Retina (tissue), 1 donor: ENCODE measurements around the gene FRMPD2.
"Not testable (repeated sequence)": the region's sequence is repeated elsewhere in the genome, so short reads cannot be mapped to it uniquely, and the experiment has no call there.

Experiments
- DNase-seq: peaks from one replicate; pipeline ENCODE4 v3.0.0-alpha.2; 2016

FRMPD2 gene

DNA sequence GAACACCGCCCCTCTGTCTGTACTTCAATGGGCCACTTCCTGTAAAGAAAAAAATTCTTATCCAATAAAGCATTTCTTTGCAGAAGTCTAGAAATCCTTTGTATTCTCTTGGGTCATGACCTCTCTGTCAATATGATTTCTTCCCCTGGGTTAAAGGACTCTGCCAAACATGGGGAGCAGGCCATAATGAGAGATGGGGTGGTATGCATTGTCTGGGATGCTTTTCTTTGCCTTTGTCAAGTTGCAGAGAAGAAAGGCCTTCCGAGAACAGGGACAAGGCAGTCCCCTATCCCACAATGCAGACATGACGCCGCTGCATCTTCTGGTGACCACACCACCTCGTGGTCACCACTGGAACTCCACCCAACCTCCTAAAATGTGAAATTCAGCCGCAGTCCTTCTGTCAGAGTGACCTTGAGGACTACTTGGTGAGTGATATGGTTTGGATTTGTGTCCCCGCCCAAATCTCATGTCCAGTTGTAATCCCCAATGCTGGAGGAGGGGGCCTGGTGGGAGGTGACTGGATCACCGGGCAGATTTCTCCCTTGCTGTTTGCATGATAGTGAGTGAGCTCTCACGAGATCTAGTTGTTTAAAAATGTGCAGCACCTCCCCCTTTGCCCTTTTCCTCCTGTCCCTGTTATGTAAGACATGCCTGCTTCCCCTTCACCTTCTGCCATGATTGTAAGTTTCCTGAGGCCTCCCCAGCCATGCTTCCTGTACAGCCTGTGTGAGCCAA, 15.2 kb upstream of the FRMPD2 start:
- peak; percentile 86 for DNase-seq

- no peak for DNase-seq
Observed at GRCh38 chr10:48288661-48289060, 14.2 kb upstream of the FRMPD2 start.

- DNase-seq = peak; percentile 56
Observed at GRCh38 chr10:48287417-48288391, 13.2 kb upstream of the FRMPD2 start.

DNA sequence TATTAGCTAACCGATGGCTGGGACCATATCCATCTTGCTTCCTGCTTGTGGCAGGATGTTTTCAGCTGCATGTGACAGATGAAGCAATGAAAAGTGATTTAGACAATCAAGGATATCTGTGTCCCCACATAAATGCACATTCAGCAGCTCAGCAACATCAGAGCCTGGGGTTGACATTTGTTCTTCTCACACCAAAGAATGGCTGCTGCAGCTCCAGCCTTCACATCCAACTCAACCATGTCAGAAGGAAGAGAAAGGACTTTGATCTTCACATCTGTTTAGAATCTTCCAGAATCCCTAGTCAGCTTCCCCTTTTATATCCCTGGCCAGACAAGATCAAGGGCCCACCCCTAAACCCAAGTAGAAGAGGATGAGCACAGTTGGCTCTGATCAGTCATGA, 11.9 kb upstream of the FRMPD2 start:
- no peak for DNase-seq

- DNase-seq = no peak
Observed at GRCh38 chr10:48285710-48286109, 11.2 kb upstream of the FRMPD2 start.

- DNase-seq = no peak
Observed at GRCh38 chr10:48284811-48285210, 10.3 kb upstream of the FRMPD2 start.

GRCh38 chr10:48284002-48284546, 9.6 kb upstream of the FRMPD2 start:
- no peak for DNase-seq

DNA sequence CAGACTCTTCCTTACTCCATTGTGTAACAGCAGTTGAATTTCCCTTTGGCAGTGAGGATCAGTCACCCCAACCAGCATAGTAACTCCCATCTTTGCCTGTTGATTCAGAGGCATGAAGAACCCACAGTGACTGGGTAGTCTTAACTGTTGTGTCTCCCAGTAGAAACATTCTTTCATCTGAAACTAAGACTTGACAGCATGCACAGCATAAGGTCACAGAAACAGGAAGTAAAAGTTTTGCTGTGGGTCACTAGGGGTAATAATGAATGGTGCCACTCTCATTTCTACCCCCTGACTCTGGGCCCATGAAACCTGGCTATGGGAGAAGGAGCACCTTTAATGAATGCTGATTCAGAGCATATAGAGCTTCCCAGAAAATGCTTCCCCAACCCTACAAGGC, 8.3 kb upstream of the FRMPD2 start:
- DNase-seq = no peak

GRCh38 chr10:48281697-48282096, 7.2 kb upstream of the FRMPD2 start:
- DNase-seq = not testable (repeated sequence)

DNA sequence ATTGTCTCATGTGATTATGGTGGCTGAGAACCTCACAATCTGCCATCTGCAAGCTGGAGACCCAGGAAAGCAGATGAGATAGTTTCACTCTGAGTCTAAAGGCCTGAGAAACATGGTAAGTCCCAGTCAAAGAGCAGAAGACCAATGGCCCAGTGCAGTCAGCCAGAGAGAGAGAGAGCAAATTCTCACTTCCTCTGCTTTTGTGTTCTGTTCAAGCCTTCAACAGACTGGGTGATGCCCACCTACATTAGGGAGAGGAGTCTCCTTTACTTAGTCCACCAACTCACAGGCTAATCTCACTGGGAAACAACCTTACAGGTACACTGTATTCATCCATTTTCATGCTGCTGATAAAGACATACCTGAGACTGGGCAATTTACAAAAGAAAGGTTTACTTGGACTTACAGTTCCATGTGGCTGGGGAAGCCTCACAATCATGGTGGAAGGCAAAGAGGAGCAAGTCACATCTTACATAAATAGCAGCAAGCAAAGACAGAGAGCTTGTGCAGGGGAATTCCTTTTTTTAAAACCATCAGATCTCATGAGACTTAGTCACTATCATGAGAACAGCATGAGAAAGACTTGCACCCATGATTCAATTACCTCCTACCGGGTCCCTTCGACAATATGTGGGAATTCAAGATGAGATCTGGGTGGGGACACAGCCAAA, 4.7 kb upstream of the FRMPD2 start:
- DNase-seq = no peak

- DNase-seq = no peak
Observed at GRCh38 chr10:48277093-48277492, 2.6 kb upstream of the FRMPD2 start.

GRCh38 chr10:48273741-48274140, 755 bp downstream of the FRMPD2 start:
- DNase-seq = no peak

DNA sequence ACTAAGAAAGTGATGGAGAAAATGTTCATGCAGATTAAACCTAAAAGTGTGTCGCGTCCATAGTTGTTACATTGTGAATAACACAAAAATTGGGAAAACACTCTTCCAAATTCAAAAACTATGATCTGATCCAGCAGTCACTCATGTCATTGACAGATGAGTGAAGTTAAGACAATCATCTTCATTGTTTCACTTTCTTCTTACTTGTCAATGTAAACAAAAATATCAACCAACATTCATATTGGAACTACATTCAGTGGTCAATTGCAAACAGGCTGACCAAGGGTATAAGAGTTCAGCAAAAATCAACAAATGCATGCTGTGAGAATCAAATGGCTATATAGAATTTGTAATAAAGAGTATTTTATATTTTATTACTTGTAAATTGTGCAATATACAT, 1.8 kb downstream of the FRMPD2 start:
- no peak for DNase-seq

GRCh38 chr10:48271047-48271730, 3.3 kb downstream of the FRMPD2 start:
- DNase-seq = no peak

DNA sequence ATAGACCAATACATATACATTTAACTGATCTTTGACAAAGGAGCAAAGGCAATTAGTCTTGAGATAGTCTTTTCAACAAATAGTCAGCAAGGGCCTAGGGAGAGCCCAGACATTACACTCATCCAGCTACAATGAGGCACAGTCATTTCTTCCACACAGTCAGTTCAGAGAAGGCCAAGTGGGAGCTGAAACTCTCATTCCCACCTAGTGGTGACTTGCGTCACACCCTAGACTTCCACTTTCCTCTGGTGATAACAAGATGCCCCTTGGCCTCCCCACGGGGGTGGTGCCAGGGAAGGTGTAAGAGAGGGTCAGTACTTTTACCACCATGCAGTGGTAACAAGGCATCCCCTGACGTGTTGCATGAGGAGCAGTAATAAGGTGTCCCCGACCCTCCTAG, 8.0 kb downstream of the FRMPD2 start:
- DNase-seq = no peak

DNA sequence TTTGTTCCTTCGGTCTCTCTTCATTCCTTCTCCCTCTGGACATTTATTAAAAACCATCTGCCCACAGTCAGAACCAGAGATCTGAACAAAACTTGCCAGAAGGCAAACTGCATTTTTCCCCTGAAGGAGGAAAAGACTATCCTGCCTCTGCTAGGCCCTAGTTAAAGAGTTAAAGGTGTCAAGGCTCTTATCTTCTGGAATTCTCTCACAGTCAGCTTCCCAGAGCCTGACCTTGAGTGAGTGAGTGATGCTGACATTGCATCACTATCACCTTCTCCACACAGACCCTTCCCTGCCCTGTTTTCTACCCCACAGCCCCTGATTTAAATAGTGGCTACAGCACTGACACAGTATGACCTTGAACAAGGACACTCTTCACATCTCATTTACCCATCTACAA, 16.4 kb downstream of the FRMPD2 start:
- no peak for DNase-seq

- no peak for DNase-seq
Observed at GRCh38 chr10:48257407-48257961, 17.0 kb downstream of the FRMPD2 start.

DNA sequence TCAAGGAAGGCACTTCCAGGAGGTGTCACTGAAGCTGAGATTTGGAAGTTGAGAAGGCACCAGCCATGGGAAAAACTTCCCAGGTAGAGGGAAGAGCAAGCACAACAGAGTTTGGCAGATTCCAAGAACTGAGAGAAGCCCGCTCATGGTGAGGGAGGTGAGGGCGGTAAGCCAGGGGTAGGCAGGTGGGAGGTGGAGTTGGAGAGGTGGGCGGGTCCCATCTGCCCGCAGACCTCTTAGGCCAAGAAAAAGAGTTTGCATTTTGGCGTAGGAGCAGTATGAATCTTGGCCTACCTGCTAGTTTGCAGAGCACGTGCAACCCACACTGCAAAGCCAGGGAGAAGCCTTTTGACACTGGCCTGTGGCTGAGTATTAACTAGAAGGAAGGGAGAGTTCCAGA, 18.8 kb downstream of the FRMPD2 start:
- no peak for DNase-seq

- no peak for DNase-seq
Observed at GRCh38 chr10:48254750-48255512, 19.6 kb downstream of the FRMPD2 start.

GRCh38 chr10:48253970-48254657, 20.4 kb downstream of the FRMPD2 start:
- DNase-seq = no peak

DNA sequence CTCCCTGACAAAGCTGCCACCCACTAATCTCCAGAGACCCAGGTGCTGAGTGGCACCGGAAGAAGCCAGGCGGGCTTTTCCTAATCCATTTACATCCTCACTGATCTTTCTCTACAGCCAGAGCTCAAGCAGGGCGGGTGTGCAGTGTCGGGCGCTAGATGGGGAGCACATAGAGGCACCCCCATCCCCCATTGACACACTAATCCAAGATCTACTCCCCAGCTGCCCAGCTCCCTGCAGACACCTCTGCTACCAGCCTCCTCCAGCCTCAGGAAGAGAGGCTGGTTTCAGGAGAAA, 22.2 kb downstream of the FRMPD2 start:
- DNase-seq = no peak
